Measurements from ENCODE around the gene CDK5. TPM values are rescaled to one million over a fixed set of nuclear protein-coding genes. Genes with fewer than 3 reads are reported as not detected.

Gene CDK5
- total RNA-seq, 3 donors from 2014 or later, result 14.1 to 15.0 (median 14.3) TPM

DNA sequence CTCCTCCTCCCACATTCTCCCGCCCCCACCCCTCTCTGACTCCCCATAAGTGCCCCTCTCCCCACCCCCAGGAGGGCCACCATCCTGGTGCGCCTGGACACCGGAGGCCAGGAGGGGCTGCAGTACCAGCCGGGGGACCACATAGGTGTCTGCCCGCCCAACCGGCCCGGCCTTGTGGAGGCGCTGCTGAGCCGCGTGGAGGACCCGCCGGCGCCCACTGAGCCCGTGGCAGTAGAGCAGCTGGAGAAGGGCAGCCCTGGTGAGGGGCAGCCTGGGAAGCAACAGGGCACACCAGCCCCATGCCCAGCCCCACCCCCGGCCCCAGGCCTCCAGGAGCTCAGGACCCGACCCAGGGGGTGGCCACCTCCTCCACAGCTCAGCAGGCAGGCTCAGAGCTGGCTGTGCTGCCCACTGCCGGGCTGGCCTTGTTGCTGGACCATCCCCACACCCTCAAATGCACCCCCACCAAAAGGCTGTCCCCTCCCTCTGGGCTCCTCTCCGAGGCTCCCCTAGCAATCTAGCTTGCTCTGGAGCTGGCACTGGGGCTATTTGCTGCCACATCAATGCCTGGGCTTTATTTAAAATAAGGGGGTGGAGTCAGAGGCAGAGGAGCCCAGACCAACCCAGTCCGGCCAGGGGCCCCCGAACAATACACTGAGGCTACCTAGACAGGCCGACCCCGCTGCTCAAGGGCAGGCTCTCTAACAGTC lies 48.2 kb downstream of the CDK5 start:
- DNase-seq (no peak), ATAC-seq (no peak)
- Mint-ChIP-seq H3K36me3 (ENCODE audit: insufficient read depth) (peaks cover under 1% of the 10 kb centered on the region), H3K9me3 (no peaks in the 10 kb centered on the region), H3K4me3 (no peak overlapping the region), H3K27me3 (ENCODE audit: low read depth) (no peaks in the 10 kb centered on the region), H3K4me1 (ENCODE audit: low read depth) (peaks cover 58% of the 10 kb centered on the region)

DNA sequence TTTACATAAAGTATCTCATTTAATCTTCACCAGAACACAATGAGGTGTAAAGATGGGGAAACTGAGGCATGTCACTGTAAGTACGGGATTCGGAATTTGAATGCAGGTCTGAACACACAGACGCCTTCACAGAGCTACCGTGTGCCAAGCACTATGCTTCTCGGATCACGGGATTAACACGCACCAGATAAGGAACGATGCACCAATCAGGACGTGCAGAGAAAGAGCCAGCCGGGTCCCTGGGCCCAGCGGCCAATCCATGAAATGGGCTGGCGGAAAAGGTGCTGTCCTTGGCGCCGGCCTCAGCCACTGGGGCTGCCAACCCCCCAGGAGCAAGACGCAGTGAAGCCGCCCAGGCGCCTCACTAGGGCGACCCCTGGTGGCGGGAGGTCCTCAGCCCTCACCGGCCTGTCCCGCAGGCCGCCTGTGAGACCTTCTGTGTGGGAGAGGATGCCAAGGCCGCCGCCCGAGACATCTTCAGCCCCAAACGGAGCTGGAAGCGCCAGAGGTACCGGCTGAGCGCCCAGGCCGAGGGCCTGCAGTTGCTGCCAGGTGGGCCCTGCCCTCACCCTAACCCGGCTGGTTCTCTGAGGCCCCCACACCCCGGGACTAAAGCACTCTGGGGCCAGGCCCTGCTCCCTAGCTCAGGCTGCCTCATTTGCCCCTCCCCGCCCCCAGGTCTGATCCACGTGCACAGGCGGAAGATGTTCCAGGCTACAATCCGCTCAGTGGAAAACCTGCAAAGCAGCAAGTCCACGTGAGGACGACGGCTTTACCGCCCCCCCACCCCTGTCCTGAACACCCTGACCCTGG lies 49.0 kb downstream of the CDK5 start:
- ATAC-seq, result peak; percentile 77

DNA sequence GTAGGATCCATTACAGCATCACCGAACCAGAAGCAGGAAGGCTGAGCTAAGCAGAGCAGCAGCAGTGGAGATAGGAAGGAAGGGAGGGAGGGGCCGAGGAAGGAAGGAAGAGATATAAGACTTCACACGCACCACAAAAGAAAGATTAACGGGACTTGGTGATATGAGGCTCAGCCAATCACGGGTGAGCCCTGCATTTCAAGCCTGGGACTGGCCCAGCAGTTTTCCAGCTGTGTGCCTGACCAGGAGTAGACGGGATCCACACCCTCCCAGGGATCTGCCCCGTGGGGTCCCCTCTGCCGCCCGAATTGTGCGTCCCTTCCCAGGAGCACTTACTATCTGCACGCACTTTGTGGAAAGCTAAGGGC lies 49.6 kb downstream of the CDK5 start:
- DNase-seq (no peak), ATAC-seq (peak; percentile 25 to 36)
- H3K36me3 Mint-ChIP-seq (ENCODE audit: insufficient read depth), result peaks cover 2% of the 10 kb centered on the region
- peak overlapping the region; percentile 79 for H3K4me3 Mint-ChIP-seq
- H3K9me3 Mint-ChIP-seq, result no peaks in the 10 kb centered on the region
- no peaks in the 10 kb centered on the region for H3K27me3 Mint-ChIP-seq (ENCODE audit: low read depth)
- peaks cover 49% of the 10 kb centered on the region for H3K4me1 Mint-ChIP-seq (ENCODE audit: low read depth)

More for the DNA sequence above, 49.0 kb downstream of the CDK5 start:
- peak overlapping the region; percentile 79 for H3K4me3 Mint-ChIP-seq
- H3K27me3 Mint-ChIP-seq (ENCODE audit: low read depth), result no peaks in the 10 kb centered on the region
- H3K9me3 Mint-ChIP-seq, result no peaks in the 10 kb centered on the region
- peaks cover 2% of the 10 kb centered on the region for H3K36me3 Mint-ChIP-seq (ENCODE audit: insufficient read depth)
- H3K4me1 Mint-ChIP-seq (ENCODE audit: low read depth), result peaks cover 51% of the 10 kb centered on the region
- DNase-seq, result peak; percentile 77

DNA sequence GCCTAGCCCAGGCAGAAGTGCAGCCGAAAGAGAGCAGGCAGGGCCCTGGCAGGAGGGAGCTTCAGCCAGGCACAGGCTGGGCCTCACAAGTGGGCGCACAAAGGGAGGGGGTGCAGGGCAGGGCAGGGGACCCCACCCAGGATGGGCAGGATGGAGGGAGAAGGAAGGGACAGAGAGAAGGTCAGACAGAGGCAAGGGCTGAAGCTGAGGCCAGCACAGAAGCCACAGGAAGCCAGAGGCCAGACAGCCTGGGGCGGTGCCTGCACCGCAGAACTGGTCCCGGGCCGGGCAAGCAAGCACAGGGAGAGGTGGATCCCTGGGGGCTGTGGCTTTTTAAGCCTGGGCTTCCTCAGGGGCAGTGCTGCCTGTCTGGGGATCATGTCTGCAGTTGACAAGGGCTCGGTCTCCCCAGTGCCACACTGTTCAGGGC lies 50.2 kb downstream of the CDK5 start:
- Mint-ChIP-seq H3K36me3 (ENCODE audit: insufficient read depth) (peaks cover 2% of the 10 kb centered on the region), H3K4me1 (ENCODE audit: low read depth) (peaks cover 42% of the 10 kb centered on the region)
- ATAC-seq, result no peak

DNA sequence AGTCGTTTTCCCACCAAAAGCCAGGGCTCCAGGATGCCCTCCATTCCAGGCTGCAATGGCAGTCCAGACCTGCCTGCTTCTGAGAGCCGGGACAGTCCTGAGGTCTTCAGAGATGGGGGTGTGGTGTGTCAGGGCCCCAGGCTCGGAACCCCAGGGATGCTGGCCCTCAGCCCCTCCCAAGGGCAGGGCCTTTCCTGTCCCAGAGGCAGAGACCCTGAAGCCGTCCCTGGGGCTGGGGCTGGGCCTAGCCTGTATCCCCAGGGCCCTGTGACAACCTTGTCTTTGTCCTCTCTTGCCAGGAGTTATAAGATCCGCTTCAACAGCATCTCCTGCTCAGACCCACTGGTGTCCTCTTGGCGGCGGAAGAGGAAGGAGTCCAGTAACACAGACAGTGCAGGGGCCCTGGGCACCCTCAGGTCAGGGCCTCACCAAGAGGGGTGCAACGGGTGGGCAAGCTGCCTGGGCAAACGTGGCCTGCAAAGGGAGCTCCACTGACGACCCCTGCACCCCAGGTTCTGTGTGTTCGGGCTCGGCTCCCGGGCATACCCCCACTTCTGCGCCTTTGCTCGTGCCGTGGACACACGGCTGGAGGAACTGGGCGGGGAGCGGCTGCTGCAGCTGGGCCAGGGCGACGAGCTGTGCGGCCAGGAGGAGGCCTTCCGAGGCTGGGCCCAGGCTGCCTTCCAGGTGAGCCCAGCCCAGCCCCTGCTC lies 51.0 kb downstream of the CDK5 start:
- Mint-ChIP-seq H3K9me3 (no peaks in the 10 kb centered on the region), H3K4me1 (ENCODE audit: low read depth) (peaks cover 35% of the 10 kb centered on the region), H3K27me3 (ENCODE audit: low read depth) (no peaks in the 10 kb centered on the region), H3K4me3 (no peak overlapping the region), H3K36me3 (ENCODE audit: insufficient read depth) (peaks cover 4% of the 10 kb centered on the region)
- ATAC-seq (no peak), DNase-seq (no peak)

More for the DNA sequence above, 50.2 kb downstream of the CDK5 start:
- Mint-ChIP-seq H3K9me3 (no peaks in the 10 kb centered on the region), H3K4me3 (peak overlapping the region; percentile 79), H3K27me3 (ENCODE audit: low read depth) (no peaks in the 10 kb centered on the region)
- no peak for DNase-seq

DNA sequence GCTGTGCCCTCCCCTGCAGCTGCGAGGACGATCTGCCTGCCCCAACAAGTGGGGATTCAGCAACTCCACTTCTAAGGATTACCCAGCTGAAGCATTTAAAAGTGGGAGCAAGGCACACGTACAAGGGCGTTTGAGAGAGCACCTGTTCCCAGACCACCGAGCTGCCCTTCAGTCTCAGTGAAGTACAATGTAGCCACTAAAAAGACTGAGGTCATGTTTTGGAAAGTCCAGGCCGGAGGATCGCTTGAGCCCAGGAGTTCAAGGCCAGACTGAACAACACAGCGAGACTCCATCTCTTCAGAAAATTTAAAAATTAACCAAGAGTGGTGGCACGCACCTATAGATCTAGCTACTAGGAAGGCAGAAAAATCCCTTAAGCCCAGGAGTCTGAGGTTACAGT lies 52.1 kb downstream of the CDK5 start:
- Mint-ChIP-seq H3K4me3 (no peak overlapping the region), H3K27me3 (ENCODE audit: low read depth) (no peaks in the 10 kb centered on the region), H3K36me3 (ENCODE audit: insufficient read depth) (peaks cover 4% of the 10 kb centered on the region), H3K4me1 (ENCODE audit: low read depth) (peaks cover 27% of the 10 kb centered on the region), H3K9me3 (no peaks in the 10 kb centered on the region)
- DNase-seq (no peak), ATAC-seq (no peak)

Other genes with a start within 250 kb of the CDK5 start
- under 1 TPM in 1 of 3 donors, not detected in 2; 0.10 TPM for gene AOC1, start 205.4 kb downstream of the CDK5 start, total RNA-seq
- under 1 TPM; 0.49 to 0.71 (median 0.66) TPM for gene KCNH2, start 79.6 kb downstream of the CDK5 start, total RNA-seq
- 1 to 10 TPM; 5.3 to 9.2 (median 8.2) TPM for gene NOS3, start 66.9 kb downstream of the CDK5 start, total RNA-seq
- 1 to 10 TPM; 5.8 to 7.3 (median 6.7) TPM for gene ATG9B, start 33.4 kb downstream of the CDK5 start, total RNA-seq
- gene ABCB8, start 29.4 kb downstream of the CDK5 start, total RNA-seq, result 10 to 100 TPM; 48.1 to 54.6 (median 48.5) TPM
- gene ASIC3, start 9.4 kb downstream of the CDK5 start, total RNA-seq, result 1 to 10 TPM; 2.4 to 3.4 (median 3.3) TPM
- gene SLC4A2, start 1.7 kb upstream of the CDK5 start, total RNA-seq, result 100 to 1,000 TPM; 107 to 125 (median 111) TPM
- gene FASTK, start 22.9 kb upstream of the CDK5 start, total RNA-seq, result 100 to 1,000 TPM in 2 of 3 donors, 10 to 100 TPM in 1; 96.5 to 111 (median 104) TPM
- gene TMUB1, start 25.6 kb upstream of the CDK5 start, total RNA-seq, result 10 to 100 TPM; 70.3 to 85.3 (median 71.8) TPM
- gene AGAP3, start 28.6 kb upstream of the CDK5 start, total RNA-seq, result 10 to 100 TPM; 29.7 to 46.3 (median 35.1) TPM
- gene GBX1, start 109.8 kb upstream of the CDK5 start, total RNA-seq, result not detected
- gene ASB10, start 129.4 kb upstream of the CDK5 start, total RNA-seq, result not detected
- not detected for gene H2BK1, start 152.6 kb upstream of the CDK5 start, total RNA-seq
- gene ABCF2, start 169.3 kb upstream of the CDK5 start, total RNA-seq, result 100 to 1,000 TPM; 144 to 151 (median 146) TPM
- gene CHPF2, start 174.6 kb upstream of the CDK5 start, total RNA-seq, result 10 to 100 TPM; 51.6 to 66.3 (median 51.8) TPM
- gene SMARCD3, start 190.8 kb upstream of the CDK5 start, total RNA-seq, result 1 to 10 TPM; 1.7 to 2.5 (median 2.0) TPM